Common myeloid progenitor, CD34-positive (primary cell): Measurements from ENCODE around the gene TENM4.
"Not testable (repeated sequence)": the region's sequence is repeated elsewhere in the genome, so short reads cannot be mapped to it uniquely, and the experiment has no call there.

Source experiments
- CTCF ChIA-PET: fragments of 350-600 bp; sonication (Branson Sonifier 250); formaldehyde crosslinking; loops from one replicate; lab custom pipeline; 2021; ENCODE audit warnings: antibody characterized with exemption; lab: Charles Lee
- POLR2A ChIA-PET: fragments of 350-600 bp; sonication (Branson Sonifier 250); formaldehyde crosslinking; loops from one replicate; lab custom pipeline; 2021; ENCODE audit warnings: antibody characterized with exemption; lab: Charles Lee
- DNase-seq, 3 donors: peaks; one replicate each; pipeline versions ENCODE4 v3.0.0 to v3.0.0-alpha.2; 2013
- H3K27ac ChIP-seq, 2 experiments: 1 replicate in 1 of 2; 2 replicates in 1 of 2; pipeline ENCODE4 v1.7.0; 2013; ENCODE audit warnings: inconsistent platforms in 2 of 2, low read length in 2 of 2, mild to moderate bottlenecking in 2 of 2, low read depth in 1 of 2, moderate library complexity in 1 of 2; ENCODE audit not compliant: severe bottlenecking in 2 of 2, insufficient read depth in 1 of 2, poor library complexity in 1 of 2
- H3K27me3 ChIP-seq, 5 experiments: replicated peaks in 2 of 5; 1 replicate in 3 of 5; 2 replicates in 2 of 5; pipeline versions ENCODE4 v1.6.1 to v1.7.0; 2013; ENCODE audit warnings: low read length in 4 of 5, mild to moderate bottlenecking in 2 of 5, moderate library complexity in 2 of 5, inconsistent platforms in 1 of 5; ENCODE audit not compliant: insufficient read depth in 5 of 5, control insufficient read depth in 4 of 5
- H3K36me3 ChIP-seq, 4 experiments: 1 replicate in 2 of 4; 2 replicates in 2 of 4; pipeline versions ENCODE4 v1.6.1 to v1.7.0; 2013; ENCODE audit warnings: low read length in 3 of 4, control low read depth in 1 of 4, mild to moderate bottlenecking in 1 of 4; ENCODE audit not compliant: control insufficient read depth in 4 of 4, insufficient read depth in 4 of 4
- H3K4me1 ChIP-seq, 4 experiments: 1 replicate in 3 of 4; 2 replicates in 1 of 4; pipeline versions ENCODE4 v1.6.1 to v1.7.1; 2013; ENCODE audit warnings: low read length in 3 of 4, mild to moderate bottlenecking in 3 of 4, control low read depth in 1 of 4, inconsistent platforms in 1 of 4, moderate library complexity in 1 of 4; ENCODE audit not compliant: control insufficient read depth in 4 of 4, insufficient read depth in 4 of 4; ENCODE audit errors: control extremely low read depth in 1 of 4
- H3K4me3 ChIP-seq, 7 experiments: 1 replicate in 4 of 7; 2 replicates in 3 of 7; pipeline versions ENCODE4 v1.5.1 to v1.7.0; 2013; ENCODE audit warnings: mild to moderate bottlenecking in 7 of 7, low read length in 6 of 7, moderate library complexity in 6 of 7, inconsistent platforms in 2 of 7, low read depth in 2 of 7, control low read depth in 1 of 7; ENCODE audit not compliant: insufficient read depth in 4 of 7, control insufficient read depth in 1 of 7; ENCODE audit errors: extremely low read depth in 1 of 7
- H3K9me3 ChIP-seq, 5 experiments: 1 replicate in 4 of 5; 2 replicates in 1 of 5; pipeline versions ENCODE4 v1.6.1 to v1.7.1; 2013; ENCODE audit warnings: low read length in 4 of 5, mild to moderate bottlenecking in 2 of 5, inconsistent platforms in 1 of 5, low read depth in 1 of 5, moderate library complexity in 1 of 5; ENCODE audit not compliant: control insufficient read depth in 4 of 5, insufficient read depth in 2 of 5; ENCODE audit errors: control extremely low read depth in 1 of 5
- WGBS: methylation state at CpG from one replicate; pipeline ENCODE4 v1.1.5; 2013; ENCODE audit not compliant: insufficient coverage; 5-methylcytosine and 5-hydroxymethylcytosine counted together

Gene TENM4

DNA sequence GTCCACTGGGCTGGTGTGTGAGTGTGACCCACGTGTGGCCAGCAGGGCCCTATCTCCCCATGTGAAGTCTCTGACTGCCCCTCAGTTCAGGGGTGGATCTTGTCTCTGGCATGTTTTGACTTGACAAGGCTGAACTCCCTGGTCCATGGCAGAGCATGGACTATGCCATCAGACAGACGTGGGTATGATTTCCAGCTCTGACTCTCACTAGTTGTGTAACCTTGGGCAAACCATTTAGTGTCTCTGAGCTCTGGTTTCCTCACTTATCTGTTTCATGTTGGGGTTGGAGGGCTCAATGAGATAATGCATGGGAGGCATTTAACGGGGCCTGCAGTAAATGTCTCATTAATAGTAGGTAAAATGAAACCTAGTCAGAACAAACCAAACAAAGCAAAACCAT is 611.7 kb downstream of the TENM4 start:
- POLR2A ChIA-PET = no interaction called here
- H3K4me3 ChIP-seq = no peak overlapping the region
- 85% methylated on average over 2 of the region's 3 CpGs for WGBS
- DNase-seq = no peak
- peaks cover 0 to 4% (median 0%) of the 10 kb centered on the region in 5 experiments for H3K27me3 ChIP-seq
- CTCF ChIA-PET = no interaction called here
- H3K4me1 ChIP-seq = no peaks in the 10 kb centered on the region
- H3K27ac ChIP-seq = no peak overlapping the region
- H3K9me3 ChIP-seq = no peaks in the 10 kb centered on the region
- no peaks in the 10 kb centered on the region for H3K36me3 ChIP-seq

- H3K36me3 ChIP-seq = no peaks in the 10 kb centered on the region
- no peak overlapping the region for H3K27ac ChIP-seq
- H3K4me3 ChIP-seq = no peak overlapping the region
- CTCF ChIA-PET = no interaction called here
- no peak for DNase-seq
- peaks cover 0 to 4% (median 0%) of the 10 kb centered on the region in 5 experiments for H3K27me3 ChIP-seq
- H3K9me3 ChIP-seq = no peaks in the 10 kb centered on the region
- WGBS = 100% methylated on average over 1 of the region's 1 CpG
- no peaks in the 10 kb centered on the region for H3K4me1 ChIP-seq
- POLR2A ChIA-PET = no interaction called here
Measured at GRCh38 chr11:78828676-78829075, 612.2 kb downstream of the TENM4 start.

DNA sequence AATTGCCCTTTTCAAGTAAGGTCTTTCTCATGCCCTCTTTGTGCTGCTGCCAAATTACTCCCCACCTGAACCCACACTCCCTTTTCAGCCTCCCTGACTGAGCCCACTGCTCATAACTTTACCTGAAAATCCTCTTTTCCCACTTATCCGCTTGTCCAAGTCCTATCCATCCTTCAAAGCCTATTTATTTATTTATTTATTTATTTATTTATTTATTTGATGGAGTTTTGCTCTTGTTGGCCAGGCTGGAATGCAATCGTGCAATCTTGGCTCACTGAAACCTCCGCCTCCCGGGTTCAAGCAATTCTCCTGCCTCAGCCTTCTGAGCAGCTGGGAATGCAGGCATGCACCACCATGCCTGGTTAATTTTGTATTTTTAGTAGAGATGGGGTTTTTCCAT is 613.5 kb downstream of the TENM4 start:
- H3K9me3 ChIP-seq, H3K27me3 ChIP-seq, H3K36me3 ChIP-seq, H3K4me3 ChIP-seq, CTCF ChIA-PET, H3K27ac ChIP-seq, DNase-seq, POLR2A ChIA-PET, H3K4me1 ChIP-seq: not testable (repeated sequence)
- WGBS = no CpG with 5 or more reads among the region's 4 CpGs

- CTCF ChIA-PET = no interaction called here
- WGBS = no CpG with 5 or more reads among the region's 1 CpG
Measured at GRCh38 chr11:78825591-78826020, 615.2 kb downstream of the TENM4 start.

DNA sequence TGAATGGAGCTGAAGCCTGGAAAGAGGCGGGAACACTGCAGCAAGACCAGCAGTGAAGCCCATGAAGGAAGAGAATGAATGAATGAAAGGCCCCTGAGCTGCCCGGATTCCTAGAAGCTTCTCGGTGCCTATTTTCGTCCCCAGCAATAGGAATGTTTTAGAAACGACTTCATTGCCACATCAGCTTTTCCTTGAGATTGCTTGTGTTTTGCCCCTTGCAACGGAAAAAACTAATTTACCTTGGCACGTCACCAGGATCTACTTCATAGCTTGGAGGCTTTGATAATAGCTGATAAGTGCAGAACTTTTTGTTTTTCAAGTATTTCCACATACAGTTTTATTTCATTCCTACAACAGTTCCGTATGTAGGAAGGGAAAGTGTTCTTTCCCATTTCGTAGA is 617.2 kb downstream of the TENM4 start:
- 94% methylated on average over 6 of the region's 9 CpGs for WGBS
- POLR2A ChIA-PET = no interaction called here

More at GRCh38 chr11:78825591-78826020, 615.2 kb downstream of the TENM4 start:
- H3K9me3 ChIP-seq = no peaks in the 10 kb centered on the region
- no peak overlapping the region for H3K4me3 ChIP-seq
- no peaks in the 10 kb centered on the region for H3K36me3 ChIP-seq
- H3K27ac ChIP-seq = no peak overlapping the region
- POLR2A ChIA-PET = no interaction called here
- H3K27me3 ChIP-seq = peaks cover 0 to 2% (median 0%) of the 10 kb centered on the region in 5 experiments
- no peak for DNase-seq
- no peaks in the 10 kb centered on the region for H3K4me1 ChIP-seq

DNA sequence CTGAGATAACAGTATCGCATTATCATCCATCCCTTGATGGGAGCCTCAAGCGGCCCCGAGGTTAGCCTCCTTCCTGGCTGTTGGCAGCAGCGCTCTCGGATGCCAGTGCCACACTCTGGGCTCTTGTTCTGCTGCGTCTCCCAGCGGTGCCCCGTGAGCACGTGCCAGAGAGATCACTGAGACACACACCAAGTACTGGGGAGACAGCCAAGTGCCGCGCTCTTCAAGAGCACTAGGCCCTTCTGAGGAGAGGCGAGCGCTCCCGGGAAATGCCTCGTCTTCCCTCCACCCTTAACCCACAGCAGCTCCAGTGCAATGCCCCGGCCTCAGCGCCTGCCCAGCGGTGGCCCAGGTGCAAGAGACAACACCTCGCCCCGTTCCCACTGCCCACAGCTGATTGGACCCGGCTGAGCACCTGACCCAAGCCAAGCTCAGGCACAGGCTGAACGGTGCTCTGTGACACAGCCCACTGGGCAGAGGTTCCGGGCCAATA is 617.9 kb downstream of the TENM4 start:
- Histone ChIP-seq H3K27ac (no peak overlapping the region), H3K4me1 (no peaks in the 10 kb centered on the region), H3K4me3 (no peak overlapping the region), H3K27me3 (peaks cover 0 to 9% (median 0%) of the 10 kb centered on the region in 5 experiments), H3K36me3 (no peaks in the 10 kb centered on the region), H3K9me3 (no peaks in the 10 kb centered on the region)
- 95% methylated on average over 21 of the region's 23 CpGs for WGBS
- DNase-seq = no peak
- ChIA-PET POLR2A (no interaction called here), CTCF (no interaction called here)

More for the DNA sequence above, 617.2 kb downstream of the TENM4 start:
- Histone ChIP-seq H3K27me3 (peaks cover 0 to 9% (median 0%) of the 10 kb centered on the region in 5 experiments), H3K9me3 (no peaks in the 10 kb centered on the region), H3K36me3 (no peaks in the 10 kb centered on the region), H3K4me1 (no peaks in the 10 kb centered on the region), H3K4me3 (no peak overlapping the region), H3K27ac (no peak overlapping the region)
- DNase-seq = no peak
- CTCF ChIA-PET = no interaction called here

- CTCF ChIA-PET = no interaction called here
- no peaks in the 10 kb centered on the region for H3K4me1 ChIP-seq
- peaks cover 0 to 7% (median 0%) of the 10 kb centered on the region in 5 experiments for H3K27me3 ChIP-seq
- no peak for DNase-seq
- POLR2A ChIA-PET = no interaction called here
- no peak overlapping the region for H3K27ac ChIP-seq
- 95% methylated on average over 5 of the region's 9 CpGs for WGBS
- no peaks in the 10 kb centered on the region for H3K9me3 ChIP-seq
- no peaks in the 10 kb centered on the region for H3K36me3 ChIP-seq
- no peak overlapping the region for H3K4me3 ChIP-seq
Measured at GRCh38 chr11:78821371-78822306, 619.2 kb downstream of the TENM4 start.
